Naive B cell (primary cell): ENCODE measurements around the gene GGCT. TPM values are rescaled to one million over a fixed set of nuclear protein-coding genes. Genes with fewer than 3 reads are reported as not detected.

ENCODE experiments used
- polyA plus RNA-seq, 6 donors: library from polyadenylated mRNA; unstranded; fragments of 300-500 nt; fragmentation: Illumina TruSeq; gene quantifications; one replicate each; pipeline ENCODE4 v1.2.3, GENCODE V29; 2021; ENCODE audit warnings: low read depth in 6 of 6

Gene GGCT
- polyA plus RNA-seq, 6 donors from 2014 or later = 12.1 to 36.0 (median 28.8) TPM

Other genes with a start within 250 kb of the GGCT start
- gene ZNRF2, start 220.2 kb downstream of the GGCT start, polyA plus RNA-seq = 1 to 10 TPM in 5 of 6 donors, under 1 TPM in 1; 0.84 to 7.7 (median 2.8) TPM
- gene NOD1, start 26.0 kb downstream of the GGCT start, polyA plus RNA-seq = 10 to 100 TPM in 2 of 6 donors, 1 to 10 TPM in 4; 7.0 to 16.8 (median 8.6) TPM
- gene GARS1, start 90.0 kb upstream of the GGCT start, polyA plus RNA-seq = 10 to 100 TPM; 46.9 to 72.4 (median 55.9) TPM
- gene CRHR2, start 177.6 kb upstream of the GGCT start, polyA plus RNA-seq = not detected
- gene INMT, start 247.3 kb upstream of the GGCT start, polyA plus RNA-seq = under 1 TPM in 1 of 6 donors, not detected in 5; 0.11 TPM